GM18858 (cell line): Measurements from ENCODE around the gene TOMM20.
"Not testable (repeated sequence)": the region's sequence is repeated elsewhere in the genome, so short reads cannot be mapped to it uniquely, and the experiment has no call there.

Experiments
- ATAC-seq: cut with Tn5 transposase; IDR thresholded peaks from one replicate; pipeline ENCODE4 v1.9.1; 2021; ENCODE audit not compliant: unreplicated experiment

TOMM20 gene

DNA sequence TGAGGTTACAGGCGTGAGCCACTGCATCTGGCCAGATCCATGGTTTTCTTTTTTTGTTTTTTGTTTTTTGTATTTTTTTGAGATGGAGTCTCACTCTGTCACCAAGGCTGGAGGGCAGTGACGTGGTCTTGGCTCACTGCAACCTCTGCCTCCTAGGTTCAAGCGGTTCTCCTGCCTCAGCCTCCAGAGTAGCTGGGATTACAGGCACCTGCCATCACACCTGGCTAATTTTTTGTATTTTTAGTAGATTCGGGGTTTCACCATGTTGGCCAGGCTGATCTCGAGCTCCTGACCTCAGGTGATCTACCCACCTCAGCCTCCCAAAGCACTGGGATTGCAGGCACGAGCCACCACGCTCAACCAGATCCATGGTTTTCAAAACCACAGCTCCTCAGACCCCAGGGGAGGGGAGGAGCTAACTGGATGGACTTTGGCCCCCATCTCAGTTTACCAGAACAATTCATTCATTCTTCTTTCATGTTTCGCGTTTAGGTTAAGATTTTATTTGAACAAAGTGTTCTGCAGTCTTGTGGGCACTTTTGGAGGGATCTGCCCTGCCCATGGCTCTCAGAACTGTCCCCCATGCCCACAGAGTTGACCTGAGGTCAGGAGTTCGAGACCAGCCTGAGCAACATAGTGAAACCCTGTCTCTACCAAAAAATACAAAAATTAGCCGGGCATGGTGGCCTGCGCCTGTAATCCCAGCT lies 43.1 kb downstream of the TOMM20 start:
- not testable (repeated sequence) for ATAC-seq

DNA sequence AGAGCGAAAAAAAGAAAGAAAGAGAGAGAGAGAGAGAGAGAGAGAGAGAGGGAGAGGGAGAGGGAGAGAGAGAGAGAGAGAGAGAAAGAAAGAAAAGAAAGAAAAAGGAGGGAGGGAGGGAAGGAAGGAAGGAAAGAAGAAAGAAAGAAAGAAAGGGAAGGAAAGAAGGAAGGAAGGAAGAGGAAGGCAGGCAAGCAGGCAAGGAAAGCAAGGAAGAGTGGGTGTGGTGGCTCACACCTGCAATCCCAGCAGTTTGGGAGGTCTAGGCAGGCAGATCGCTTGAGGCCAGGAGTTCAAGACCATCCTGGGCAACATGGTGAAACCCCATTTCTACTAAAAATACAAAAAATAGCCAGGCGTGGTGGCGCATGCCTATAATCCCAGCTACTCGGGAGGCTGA lies 47.8 kb downstream of the TOMM20 start:
- not testable (repeated sequence) for ATAC-seq

DNA sequence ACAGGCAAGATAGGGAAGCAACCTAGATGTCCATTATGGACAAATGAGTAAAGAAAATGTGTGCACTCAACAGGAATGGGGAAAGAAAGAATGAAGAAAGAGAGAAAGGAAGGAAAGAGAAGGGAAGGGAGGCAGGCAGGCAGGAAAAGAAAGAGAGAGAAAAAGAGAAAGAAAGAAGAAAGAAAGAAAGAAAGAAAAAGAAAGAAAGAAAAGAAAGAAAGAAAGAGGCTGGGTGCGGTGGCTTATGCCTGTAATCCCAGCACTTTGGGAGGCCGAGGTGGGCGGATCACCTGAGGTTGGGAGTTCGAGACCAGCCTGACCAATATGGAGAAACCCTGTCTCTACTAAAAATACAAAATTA lies 48.4 kb downstream of the TOMM20 start:
- not testable (repeated sequence) for ATAC-seq

DNA sequence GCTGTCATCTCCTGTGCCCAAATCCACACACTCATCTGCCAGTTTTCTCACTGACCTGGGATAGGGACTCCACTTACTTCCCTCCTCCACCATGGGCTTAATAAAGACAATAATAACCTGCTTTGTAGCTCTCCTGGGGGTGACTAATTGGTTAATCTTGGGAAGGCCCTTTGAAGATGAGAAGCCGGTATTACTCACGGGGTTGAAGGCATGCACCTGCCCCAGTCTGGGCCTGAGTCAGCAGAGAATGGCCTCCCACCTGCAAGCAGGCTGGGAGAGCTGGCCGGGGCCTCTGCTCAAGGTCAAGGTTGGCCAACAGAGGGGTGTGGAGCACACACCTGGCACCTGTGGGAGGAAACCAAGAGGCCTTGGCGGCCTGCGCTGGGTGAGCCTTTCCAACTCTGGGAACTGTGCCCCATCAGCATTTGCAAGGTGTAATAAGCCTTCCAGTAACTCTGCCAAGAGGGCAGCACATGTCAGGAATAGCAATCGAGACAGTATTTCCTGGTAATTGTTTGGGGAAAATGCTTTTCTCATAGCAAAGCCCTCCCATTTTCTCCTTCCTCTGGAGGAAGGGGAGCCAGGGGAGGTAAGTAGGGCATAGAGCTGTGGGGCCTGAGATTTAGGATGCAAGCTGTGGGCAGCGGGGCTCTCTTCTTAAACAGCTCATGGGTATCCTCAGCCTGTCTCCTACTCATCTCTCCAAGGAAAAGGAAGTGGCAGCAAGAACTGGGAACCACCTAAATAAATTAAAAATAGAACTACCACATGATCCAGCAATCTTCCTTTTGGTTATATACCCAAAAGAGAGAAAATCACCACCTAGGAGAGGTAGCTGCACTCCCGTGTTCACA lies 49.0 kb downstream of the TOMM20 start:
- ATAC-seq = no peak

DNA sequence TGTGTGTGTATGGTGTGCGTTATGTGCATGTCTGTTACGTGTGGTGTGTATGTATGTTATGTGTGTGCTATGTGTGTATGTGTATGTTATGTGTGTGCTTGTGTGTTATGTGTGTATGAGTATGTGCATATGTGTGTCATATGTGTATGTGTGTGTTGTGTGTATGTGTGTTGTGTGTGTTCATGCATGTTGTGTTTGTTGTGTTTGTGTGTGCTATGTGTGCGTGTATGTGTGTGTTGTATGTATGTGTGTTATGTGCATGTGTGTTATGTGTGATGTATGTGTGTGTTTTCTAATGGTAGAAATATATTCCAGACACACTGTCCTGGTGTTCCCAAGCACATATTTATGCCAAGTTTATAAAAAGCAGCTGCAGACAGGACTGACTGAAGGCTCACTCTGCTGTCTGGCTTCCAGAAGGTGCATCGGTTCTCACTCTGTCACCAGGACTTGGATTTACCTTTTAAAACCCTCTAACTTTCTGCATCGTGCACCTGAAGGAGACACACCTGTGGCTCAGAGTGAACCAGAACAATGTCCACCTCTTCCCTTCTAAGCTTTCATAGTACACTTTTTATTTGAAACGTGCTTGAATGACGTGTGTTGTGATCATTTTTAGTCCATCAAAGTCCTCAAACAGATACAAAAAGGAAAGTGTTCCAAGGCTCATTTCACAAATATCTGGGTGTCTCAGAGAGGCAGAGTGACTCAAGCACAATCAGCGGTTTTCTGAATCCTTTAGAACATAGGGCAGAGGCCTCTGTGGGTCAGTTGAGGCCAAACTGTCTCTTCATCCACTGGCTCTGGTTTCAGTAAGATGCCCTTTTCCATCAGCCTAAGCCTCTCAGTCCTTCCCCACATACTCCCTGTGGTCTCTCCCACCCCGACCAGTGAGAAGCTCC lies 49.9 kb downstream of the TOMM20 start:
- ATAC-seq = no peak

DNA sequence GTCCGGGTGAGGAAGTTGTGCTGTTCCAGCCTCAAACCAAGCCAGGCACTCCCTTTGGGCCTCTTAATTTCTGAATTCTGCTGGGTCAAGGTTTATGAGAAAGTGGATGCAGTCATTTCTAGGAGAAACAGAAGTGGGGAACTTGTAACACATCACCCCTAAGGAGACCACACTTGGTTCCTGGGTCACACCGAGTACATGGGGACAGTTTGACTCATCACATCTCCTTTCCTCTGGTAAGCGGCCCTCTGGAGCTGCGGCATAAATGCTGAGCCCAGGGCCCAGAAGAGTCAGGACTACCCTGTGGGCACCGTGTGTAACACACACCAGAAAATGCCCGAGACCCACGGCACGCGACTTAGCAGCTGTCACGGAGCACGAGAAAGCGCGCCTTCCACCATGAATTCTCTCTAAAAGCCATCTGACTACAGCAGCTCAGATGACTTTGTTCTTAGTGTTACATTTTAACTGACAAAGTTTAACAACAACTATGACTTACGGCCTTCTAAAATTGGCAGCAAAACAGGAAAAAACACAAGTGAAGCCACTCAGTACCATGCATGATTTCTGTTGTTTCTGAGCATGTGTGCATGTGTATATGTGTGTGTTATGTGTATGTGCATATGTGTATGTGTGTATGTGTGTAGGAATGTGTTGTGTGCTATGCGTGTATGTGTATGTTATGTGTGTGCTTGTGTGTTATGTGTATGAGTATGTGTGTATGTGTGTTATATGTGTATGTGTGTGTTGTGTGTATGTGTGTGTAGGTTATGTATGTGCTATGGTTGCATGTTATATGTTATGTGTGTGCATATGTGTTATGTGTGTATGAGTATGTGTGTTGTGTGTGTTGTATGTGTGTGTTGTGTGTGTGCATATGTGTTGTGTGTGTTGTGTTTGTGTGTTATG lies 50.8 kb downstream of the TOMM20 start:
- peak; percentile 20 for ATAC-seq

DNA sequence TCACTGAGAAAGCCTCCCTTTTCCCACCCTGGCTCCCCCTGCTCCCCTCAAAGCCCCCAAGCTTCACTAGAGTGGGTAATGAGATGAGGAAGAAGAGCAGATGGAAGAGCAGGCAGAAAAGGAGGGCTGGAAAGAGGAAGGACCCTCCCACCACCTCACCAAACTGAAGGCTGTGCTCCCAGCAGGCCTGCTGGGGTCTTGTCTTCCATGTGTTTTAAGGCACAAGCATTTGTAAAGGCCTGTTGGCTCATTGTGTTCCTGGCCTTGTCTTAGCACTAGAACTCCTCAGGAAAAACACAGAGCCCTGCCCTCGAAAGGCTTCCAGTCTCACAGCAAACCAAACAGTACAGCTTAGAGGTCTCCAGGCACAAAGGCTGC lies 51.5 kb downstream of the TOMM20 start:
- ATAC-seq = no peak

DNA sequence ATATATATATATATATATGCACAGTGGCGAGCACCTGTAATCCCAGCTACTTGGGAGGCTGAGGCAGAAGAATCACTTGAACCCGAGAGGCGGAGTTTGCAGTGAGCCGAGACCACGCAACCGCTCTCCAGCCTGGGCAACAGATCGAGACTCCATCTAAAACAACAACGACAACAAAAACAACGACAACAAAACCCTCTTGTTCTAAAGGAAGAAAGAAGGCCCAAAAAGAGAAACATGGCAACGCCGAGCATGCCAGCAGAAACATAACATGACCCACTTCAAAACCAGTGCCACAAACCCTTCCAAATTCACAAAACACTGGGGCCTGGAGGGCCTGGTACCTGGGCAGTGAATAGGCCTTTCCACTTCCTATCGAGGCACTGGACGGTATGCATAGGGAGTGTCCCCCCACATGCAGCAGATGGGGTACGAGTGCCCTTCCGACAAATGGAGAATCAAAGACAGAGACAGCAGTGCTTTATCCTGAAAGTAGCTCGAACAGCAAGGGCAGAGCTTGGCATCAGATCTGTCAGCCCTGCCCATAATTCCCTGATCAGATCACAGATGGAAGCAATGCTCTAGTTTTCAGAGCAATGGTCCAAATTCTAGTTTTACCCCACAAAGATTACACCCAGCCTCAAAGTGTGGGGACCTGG lies 52.0 kb downstream of the TOMM20 start:
- no peak for ATAC-seq

DNA sequence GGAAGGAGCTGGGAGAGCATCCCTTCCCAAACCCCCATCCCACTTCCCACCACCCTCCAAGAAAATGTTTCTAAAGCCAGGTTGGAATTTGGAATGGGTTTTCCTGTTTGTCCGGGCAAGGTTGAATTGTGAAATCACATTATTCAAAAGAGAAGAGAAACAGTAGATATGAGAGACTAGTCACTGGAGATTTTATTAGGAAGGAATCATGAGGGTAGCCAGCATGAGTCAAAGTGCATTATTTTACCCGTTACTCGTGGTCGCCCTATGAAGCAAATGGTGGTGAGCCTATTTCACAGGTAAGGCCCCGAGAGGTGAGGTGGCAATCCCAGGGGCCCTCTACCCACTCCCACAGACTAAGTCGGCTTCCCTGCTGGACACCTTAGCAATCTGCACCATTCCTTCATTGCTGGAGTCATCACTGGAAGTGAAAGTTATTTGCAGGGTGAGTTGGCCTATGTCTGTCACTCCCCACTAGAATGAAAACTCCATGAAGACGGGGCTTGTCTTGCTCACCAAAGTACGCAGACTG lies 52.8 kb downstream of the TOMM20 start:
- ATAC-seq = no peak

DNA sequence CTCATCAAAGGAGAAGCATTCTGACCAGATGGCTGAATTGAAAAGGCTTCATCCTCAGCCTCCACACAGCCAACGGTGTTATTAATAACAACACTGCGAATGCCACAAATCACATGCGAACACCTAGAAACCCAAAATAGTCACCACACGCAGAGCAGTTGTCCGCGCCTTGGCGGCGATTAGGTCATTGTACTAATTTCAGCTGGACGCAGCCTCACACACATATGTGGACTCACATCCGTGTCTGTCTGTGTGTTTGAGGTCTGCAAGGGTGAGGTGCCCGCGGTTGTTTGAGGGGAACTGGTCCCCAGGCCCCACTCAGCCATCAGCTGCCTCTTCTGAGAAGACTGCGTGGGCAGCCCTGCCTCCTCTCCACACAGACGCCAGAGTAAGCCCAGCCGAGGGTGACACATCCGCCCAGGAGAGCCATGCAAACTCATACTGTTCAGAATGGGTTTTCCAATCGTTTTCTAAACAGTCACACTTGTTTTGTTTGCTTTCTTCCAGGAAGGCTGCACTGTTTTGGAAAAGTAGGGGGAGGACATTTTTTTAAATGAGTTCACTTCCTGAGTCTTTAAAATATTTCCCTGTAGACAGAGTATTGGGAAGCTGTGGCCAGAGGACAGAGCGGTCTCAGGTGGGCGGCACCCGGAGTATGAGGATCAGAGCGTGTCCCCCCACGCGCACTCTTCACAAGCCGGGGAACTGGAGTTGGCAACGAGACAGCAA lies 53.4 kb downstream of the TOMM20 start:
- peak; percentile 67 for ATAC-seq

DNA sequence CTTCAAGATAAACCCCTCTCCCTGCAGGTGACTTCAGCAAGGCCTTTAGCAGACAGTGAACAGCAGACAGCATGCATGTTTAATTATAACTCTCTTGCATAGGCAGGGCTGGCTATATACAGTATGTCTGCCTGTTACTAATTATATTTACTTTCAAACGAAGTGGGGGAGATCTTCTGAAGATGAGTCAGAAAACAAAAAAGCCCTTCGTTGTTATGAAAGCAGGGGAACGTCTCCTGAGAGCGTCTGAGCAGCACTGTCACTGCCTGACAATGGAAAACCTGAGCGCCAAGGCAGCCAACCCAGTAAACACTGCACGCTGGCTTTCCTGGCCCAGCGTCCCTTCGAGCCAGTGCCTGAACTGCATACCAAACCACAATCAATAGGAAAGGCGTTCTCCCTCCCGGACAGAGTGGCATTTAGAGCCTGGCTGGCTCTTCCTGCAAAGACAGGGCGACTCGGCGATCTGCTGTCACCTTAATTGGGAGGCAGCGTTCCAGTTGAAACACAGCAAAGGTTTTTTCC lies 54.1 kb downstream of the TOMM20 start:
- peak; percentile 31 for ATAC-seq

DNA sequence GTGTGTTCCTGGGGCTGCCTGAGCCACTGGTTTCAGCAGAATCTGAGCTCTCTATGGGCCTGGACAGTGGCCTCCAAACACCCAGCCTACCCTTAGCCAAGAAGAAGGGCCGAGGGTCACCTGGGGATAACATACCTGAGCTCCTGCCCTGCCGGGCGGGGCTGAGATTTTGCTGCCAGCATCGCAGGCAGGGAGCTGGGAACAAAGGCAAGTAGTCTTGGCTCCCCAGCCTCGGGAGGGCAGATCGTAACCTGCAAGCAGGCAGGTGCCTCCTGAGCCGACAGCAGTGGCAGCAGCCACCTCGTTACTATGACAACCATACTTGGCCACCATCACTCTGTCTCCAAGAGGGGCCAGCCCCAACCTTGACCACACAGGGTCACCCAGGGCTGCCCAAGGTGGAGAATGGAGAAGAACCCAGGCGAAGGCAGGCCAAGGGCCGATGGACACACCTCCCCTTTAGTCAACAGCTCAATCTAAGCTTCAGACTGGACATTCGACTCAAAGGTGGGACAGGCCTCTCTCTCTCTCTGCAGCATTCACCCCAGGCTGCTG lies 54.6 kb downstream of the TOMM20 start:
- ATAC-seq = no peak

DNA sequence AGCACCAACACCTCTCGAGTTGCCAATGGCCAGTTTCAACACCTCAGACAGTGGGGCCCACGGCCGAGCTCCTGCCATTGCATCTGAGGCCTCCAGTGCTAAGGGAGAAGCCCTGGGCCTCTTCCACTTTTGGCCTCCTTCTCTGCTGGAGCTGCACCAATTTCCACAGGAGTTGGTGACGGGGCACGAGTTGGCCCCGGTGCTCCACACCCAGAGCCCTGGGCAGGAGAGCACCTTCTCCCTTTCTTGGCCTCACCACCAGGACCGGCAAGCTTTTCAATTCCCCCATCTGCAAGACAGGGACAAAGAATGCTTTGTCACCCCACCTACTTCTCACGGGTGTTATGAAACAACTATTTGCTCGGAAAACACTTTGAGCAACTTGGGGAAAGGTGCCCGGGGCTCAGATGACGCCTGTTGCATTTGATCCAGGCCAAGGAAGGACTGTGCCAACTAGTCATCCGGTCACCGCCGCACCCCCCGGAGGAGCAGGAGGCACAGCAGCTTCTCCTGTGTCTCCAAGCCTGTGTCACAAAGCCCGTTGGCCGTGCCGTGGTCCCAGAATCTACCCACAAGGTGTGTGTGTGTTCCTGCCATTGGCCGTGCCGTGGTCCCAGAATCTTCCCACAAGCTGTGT lies 55.2 kb downstream of the TOMM20 start:
- ATAC-seq = no peak

DNA sequence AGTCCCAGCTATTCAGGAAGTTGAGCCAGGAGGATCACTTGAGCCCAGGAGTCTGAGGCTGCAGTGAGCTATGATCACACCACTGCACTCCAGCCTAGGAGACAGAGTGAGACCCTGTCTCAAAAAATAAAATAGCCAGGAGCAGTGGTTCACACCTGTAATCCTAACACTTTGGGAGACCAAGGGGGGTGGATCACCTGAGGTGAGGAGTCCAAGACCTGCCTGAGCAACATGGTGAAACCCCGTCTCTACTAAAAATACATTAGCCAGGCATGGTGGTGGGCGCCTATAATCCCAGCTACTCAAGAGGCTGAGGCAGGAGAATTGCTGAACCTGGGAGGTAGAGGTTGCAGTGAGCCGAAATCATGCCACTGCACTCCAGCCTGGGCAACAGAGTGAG lies 56.1 kb downstream of the TOMM20 start:
- ATAC-seq = not testable (repeated sequence)

DNA sequence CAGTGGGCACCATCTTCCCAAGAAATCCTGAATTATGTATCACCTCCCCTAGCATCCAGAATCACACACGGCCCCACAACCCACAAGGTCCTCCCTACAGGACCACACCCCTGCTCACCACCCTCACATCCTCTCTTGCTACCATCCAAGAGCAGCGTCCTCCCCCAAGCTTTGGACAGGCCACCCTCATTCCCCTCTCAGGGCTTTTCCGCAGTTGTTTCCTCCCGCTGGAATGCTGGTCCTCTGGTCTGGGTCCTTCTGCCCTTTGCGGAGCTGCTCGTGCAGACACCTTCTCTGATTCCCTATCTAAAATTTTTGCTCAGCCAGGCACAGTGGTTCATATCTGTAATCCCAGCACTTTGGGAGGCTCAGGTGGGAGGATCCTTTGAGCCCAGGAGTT lies 56.5 kb downstream of the TOMM20 start:
- no peak for ATAC-seq

DNA sequence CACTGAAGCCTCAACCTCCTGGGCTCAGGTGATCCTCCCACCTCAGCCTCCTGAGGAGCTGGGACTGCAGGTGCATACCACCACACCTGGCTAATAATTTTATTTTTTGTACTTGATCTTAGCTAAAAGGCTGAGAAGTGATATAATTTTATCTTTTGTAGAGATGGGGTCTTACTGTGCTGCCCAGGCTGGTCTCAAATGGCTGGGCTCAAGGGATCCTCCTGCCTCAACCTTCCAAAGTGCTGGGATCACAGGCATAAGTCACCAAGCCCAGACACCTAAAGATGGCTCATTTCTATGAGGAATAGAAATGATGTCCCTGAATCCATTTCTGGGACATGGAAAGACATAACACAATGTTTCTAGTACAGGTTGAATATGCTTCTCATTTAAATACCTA lies 57.8 kb downstream of the TOMM20 start:
- ATAC-seq = no peak

DNA sequence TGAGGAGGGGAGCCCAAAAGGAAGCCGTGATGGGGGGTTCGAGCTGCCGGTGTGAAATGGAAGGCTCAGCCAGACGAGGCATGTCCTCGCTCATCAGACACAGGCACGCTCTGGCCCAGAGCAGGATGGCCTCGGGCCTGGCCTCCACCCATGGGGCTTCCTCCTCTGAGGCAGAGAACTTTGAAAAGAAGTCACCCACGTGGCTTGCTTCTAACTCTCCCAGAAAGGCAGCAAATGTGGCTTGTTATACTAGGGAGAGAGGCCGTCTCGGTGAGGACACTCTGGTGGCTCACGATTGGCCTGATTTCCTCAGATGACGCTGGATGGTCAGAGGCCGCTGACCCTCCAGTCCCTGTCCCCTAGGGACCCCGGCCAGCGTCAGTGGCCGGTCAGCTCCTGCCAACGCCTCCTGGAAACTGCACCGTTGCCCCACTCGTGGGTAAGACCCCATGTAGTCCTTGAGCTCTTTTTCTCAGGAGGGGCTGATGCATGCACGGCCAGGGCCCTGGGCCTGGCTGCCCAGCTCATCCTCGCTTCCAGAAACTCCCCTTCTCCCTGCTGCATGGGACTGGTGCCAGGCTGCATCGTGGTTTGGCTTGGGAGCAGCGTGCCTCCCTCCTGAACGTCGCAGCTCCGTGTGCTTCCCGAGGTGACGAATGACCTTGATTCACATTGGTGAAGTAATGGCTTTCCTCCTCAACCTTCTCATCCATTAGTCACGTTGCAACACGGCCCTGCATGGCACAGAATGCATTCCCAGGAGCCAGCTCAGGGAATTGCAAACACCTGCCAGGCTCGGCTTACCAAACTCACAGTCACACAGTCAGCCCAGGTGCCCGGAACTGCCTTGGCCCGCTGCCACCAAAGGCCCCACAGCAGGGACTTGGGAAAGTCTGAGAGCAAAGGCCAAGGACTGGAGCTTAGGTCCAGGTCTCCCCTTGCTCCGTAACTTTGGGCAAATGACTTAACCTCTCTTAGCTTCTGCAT lies 58.8 kb downstream of the TOMM20 start:
- ATAC-seq = no peak
